ENCODE data around the gene FNDC3B. TPM values are rescaled to one million over a fixed set of nuclear protein-coding genes. Genes with fewer than 3 reads are reported as not detected.

FNDC3B gene
- total RNA-seq, 1 donor from 2014 or later: 204 TPM

- Mint-ChIP-seq H3K36me3 (ENCODE audit: low read depth, unreplicated experiment) (peaks cover 51% of the 10 kb centered on the region), H3K27ac (ENCODE audit: unreplicated experiment) (no peak overlapping the region), H3K4me1 (ENCODE audit: unreplicated experiment) (peaks cover 58% of the 10 kb centered on the region), H3K4me3 (ENCODE audit: unreplicated experiment) (peak overlapping the region; percentile 24), H3K9me3 (ENCODE audit: unreplicated experiment) (no peaks in the 10 kb centered on the region), H3K27me3 (ENCODE audit: unreplicated experiment) (peaks cover 2% of the 10 kb centered on the region)
- no peak for DNase-seq (ENCODE audit: low spot score)
- no peak for TF ChIP-seq CTCF (IDR thresholded peaks at IDR 0.05; ENCODE audit: unreplicated experiment)
Observed at GRCh38 chr3:172127141-172127540, 87.8 kb downstream of the FNDC3B start.

GRCh38 chr3:172127929-172128580, 88.7 kb downstream of the FNDC3B start:
- no peak for TF ChIP-seq CTCF (IDR thresholded peaks at IDR 0.05; ENCODE audit: unreplicated experiment)
- Mint-ChIP-seq H3K9me3 (ENCODE audit: unreplicated experiment) (no peaks in the 10 kb centered on the region), H3K36me3 (ENCODE audit: low read depth, unreplicated experiment) (peaks cover 49% of the 10 kb centered on the region), H3K4me1 (ENCODE audit: unreplicated experiment) (peaks cover 58% of the 10 kb centered on the region), H3K27me3 (ENCODE audit: unreplicated experiment) (peaks cover 2% of the 10 kb centered on the region), H3K4me3 (ENCODE audit: unreplicated experiment) (peak overlapping the region; percentile 44), H3K27ac (ENCODE audit: unreplicated experiment) (peak overlapping the region; percentile 30)
- no peak for DNase-seq (ENCODE audit: low spot score)

- peaks cover 48% of the 10 kb centered on the region for H3K36me3 Mint-ChIP-seq (ENCODE audit: low read depth, unreplicated experiment)
- no peak for TF ChIP-seq CTCF (IDR thresholded peaks at IDR 0.05; ENCODE audit: unreplicated experiment)
- H3K9me3 Mint-ChIP-seq (ENCODE audit: unreplicated experiment): no peaks in the 10 kb centered on the region
- no peak overlapping the region for H3K4me3 Mint-ChIP-seq (ENCODE audit: unreplicated experiment)
- peaks cover 2% of the 10 kb centered on the region for H3K27me3 Mint-ChIP-seq (ENCODE audit: unreplicated experiment)
- DNase-seq (ENCODE audit: low spot score): no peak
- H3K27ac Mint-ChIP-seq (ENCODE audit: unreplicated experiment): no peak overlapping the region
- peaks cover 65% of the 10 kb centered on the region for H3K4me1 Mint-ChIP-seq (ENCODE audit: unreplicated experiment)
Observed at GRCh38 chr3:172128858-172129257, 89.5 kb downstream of the FNDC3B start.

GRCh38 chr3:172129498-172129849, 90.1 kb downstream of the FNDC3B start:
- Mint-ChIP-seq H3K4me3 (ENCODE audit: unreplicated experiment) (no peak overlapping the region), H3K36me3 (ENCODE audit: low read depth, unreplicated experiment) (peaks cover 45% of the 10 kb centered on the region), H3K27ac (ENCODE audit: unreplicated experiment) (peak overlapping the region; percentile 72), H3K9me3 (ENCODE audit: unreplicated experiment) (no peaks in the 10 kb centered on the region), H3K27me3 (ENCODE audit: unreplicated experiment) (peaks cover 2% of the 10 kb centered on the region), H3K4me1 (ENCODE audit: unreplicated experiment) (peaks cover 63% of the 10 kb centered on the region)
- no peak for DNase-seq (ENCODE audit: low spot score)
- TF ChIP-seq CTCF (IDR thresholded peaks at IDR 0.05; ENCODE audit: unreplicated experiment): no peak

GRCh38 chr3:172129850-172130716, 90.7 kb downstream of the FNDC3B start:
- peaks cover 2% of the 10 kb centered on the region for H3K27me3 Mint-ChIP-seq (ENCODE audit: unreplicated experiment)
- no peak for TF ChIP-seq CTCF (IDR thresholded peaks at IDR 0.05; ENCODE audit: unreplicated experiment)

More at GRCh38 chr3:172129850-172130716, 90.7 kb downstream of the FNDC3B start:
- Mint-ChIP-seq H3K4me3 (ENCODE audit: unreplicated experiment) (no peak overlapping the region), H3K27ac (ENCODE audit: unreplicated experiment) (peak overlapping the region; percentile 72), H3K9me3 (ENCODE audit: unreplicated experiment) (no peaks in the 10 kb centered on the region), H3K36me3 (ENCODE audit: low read depth, unreplicated experiment) (peaks cover 41% of the 10 kb centered on the region), H3K4me1 (ENCODE audit: unreplicated experiment) (peaks cover 59% of the 10 kb centered on the region)
- DNase-seq (ENCODE audit: low spot score): no peak

Data from endothelial cell (in vitro differentiated cells).